GM21390 (cell line): ENCODE measurements around the gene CAMKMT.

Source experiments
- ATAC-seq: cut with Tn5 transposase; IDR thresholded peaks from one replicate; pipeline ENCODE4 v1.9.1; 2021; ENCODE audit not compliant: unreplicated experiment

The CAMKMT gene

GRCh38 chr2:44684559-44684958, 322.8 kb downstream of the CAMKMT start:
- ATAC-seq = no peak

GRCh38 chr2:44686561-44686960, 324.8 kb downstream of the CAMKMT start:
- no peak for ATAC-seq

- ATAC-seq = no peak
Measured at GRCh38 chr2:44687686-44688455, 326.1 kb downstream of the CAMKMT start.

- no peak for ATAC-seq
Measured at GRCh38 chr2:44688456-44689124, 326.8 kb downstream of the CAMKMT start.

GRCh38 chr2:44689516-44689915, 327.8 kb downstream of the CAMKMT start:
- no peak for ATAC-seq

- ATAC-seq = no peak
Measured at GRCh38 chr2:44691174-44691785, 329.5 kb downstream of the CAMKMT start.

GRCh38 chr2:44692821-44693220, 331.1 kb downstream of the CAMKMT start:
- no peak for ATAC-seq

- ATAC-seq = no peak
Measured at GRCh38 chr2:44700824-44701223, 339.1 kb downstream of the CAMKMT start.

GRCh38 chr2:44705356-44705755, 343.6 kb downstream of the CAMKMT start:
- no peak for ATAC-seq

GRCh38 chr2:44705876-44706480, 344.2 kb downstream of the CAMKMT start:
- no peak for ATAC-seq

GRCh38 chr2:44706681-44707553, 345.2 kb downstream of the CAMKMT start:
- no peak for ATAC-seq

- peak; percentile 69 for ATAC-seq
Measured at GRCh38 chr2:44707945-44708660, 346.4 kb downstream of the CAMKMT start.

- ATAC-seq = peak; percentile 12
Measured at GRCh38 chr2:44708661-44709000, 346.9 kb downstream of the CAMKMT start.

- peak; percentile 44 for ATAC-seq
Measured at GRCh38 chr2:44713170-44713569, 351.4 kb downstream of the CAMKMT start.

GRCh38 chr2:44715671-44716081, 353.9 kb downstream of the CAMKMT start:
- no peak for ATAC-seq

- no peak for ATAC-seq
Measured at GRCh38 chr2:44716131-44716530, 354.4 kb downstream of the CAMKMT start.

- ATAC-seq = no peak
Measured at GRCh38 chr2:44718431-44718830, 356.7 kb downstream of the CAMKMT start.

GRCh38 chr2:44719562-44719961, 357.8 kb downstream of the CAMKMT start:
- no peak for ATAC-seq

GRCh38 chr2:44722026-44722625, 360.4 kb downstream of the CAMKMT start:
- ATAC-seq = peak; percentile 71

- ATAC-seq = no peak
Measured at GRCh38 chr2:44723921-44724320, 362.2 kb downstream of the CAMKMT start.
